Gastroesophageal sphincter (tissue), 4 donors: ENCODE measurements around the gene GARS1. TPM values are rescaled to one million over a fixed set of nuclear protein-coding genes. Genes with fewer than 3 reads are reported as not detected.

Experiments used
- ATAC-seq: fragments of 150-250 bp; one replicate; pipeline ENCODE4 v1.9.1; 2016; ENCODE audit warnings: mild to moderate bottlenecking, moderate library complexity
- H3K27ac ChIP-seq, 4 donors: fragments of 200-600 bp; sonication (generic) in 3 of 4; 1 replicate in 3 of 4; 2 replicates in 1 of 4; pipeline ENCODE4 v1.5.1; 2016 to 2019
- H3K27me3 ChIP-seq: fragments of 200-600 bp; sonication (generic); one replicate; pipeline ENCODE4 v1.5.1; 2019
- H3K36me3 ChIP-seq, 2 donors: fragments of 200-600 bp; sonication (generic); one replicate each; pipeline ENCODE4 v1.5.1; 2019; ENCODE audit warnings: control low read depth in 1 of 2
- H3K4me1 ChIP-seq, 3 donors: fragments of 200-600 bp; sonication (generic); 1 replicate in 2 of 3; 2 replicates in 1 of 3; pipeline ENCODE4 v1.5.1; 2016 to 2019; ENCODE audit warnings: control low read depth in 2 of 3
- H3K4me3 ChIP-seq, 2 donors: fragments of 200-600 bp; sonication (generic); one replicate each; pipeline ENCODE4 v1.5.1; 2019; ENCODE audit warnings: mild to moderate bottlenecking in 1 of 2, moderate library complexity in 1 of 2
- H3K9me3 ChIP-seq, 3 donors: fragments of 200-600 bp; sonication (generic); one replicate each; pipeline ENCODE4 v1.5.1; 2017 to 2019; ENCODE audit warnings: control low read depth in 2 of 3
- EP300 ChIP-seq: sonication (generic); formaldehyde crosslinking; IDR thresholded peaks from one replicate; pipeline ENCODE4 v1.6.1; 2017; ENCODE audit warnings: antibody characterized with exemption, mild to moderate bottlenecking
- POLR2A ChIP-seq, 2 donors: fragments of 450-650 bp; IDR thresholded peaks; one replicate each; pipeline ENCODE4 v1.6.1; 2017; ENCODE audit warnings: antibody characterized with exemption in 2 of 2, mild to moderate bottlenecking in 2 of 2, moderate library complexity in 1 of 2
- POLR2AphosphoS5 ChIP-seq: sonication (generic); formaldehyde crosslinking; IDR thresholded peaks from one replicate; pipeline ENCODE4 v1.6.1; 2017; ENCODE audit warnings: antibody characterized with exemption
- WGBS, 2 donors: methylation state at CpG; one replicate each; pipeline ENCODE4 v1.1.5; 2018; ENCODE audit warnings: low coverage in 1 of 2; 5-methylcytosine and 5-hydroxymethylcytosine counted together
- total RNA-seq, 4 donors: library from RNA; depleted of rRNA; stranded (reverse); fragments of >200 nt; gene quantifications; one replicate each; pipeline ENCODE4 v1.1.0, GENCODE V29; 2016
- TF ChIP-seq, protein P1 (sequence below), 4 experiments: fragments of 200-600 bp in 2 of 4; fragments of 450-650 bp in 2 of 4; sonication (generic) in 1 of 4; IDR thresholded peaks; one replicate each; pipeline ENCODE4 v1.5.1; 2017 to 2019; ENCODE audit warnings: antibody characterized with exemption in 4 of 4, mild to moderate bottlenecking in 2 of 4, moderate library complexity in 2 of 4

The GARS1 gene
- total RNA-seq, 4 donors from 2014 or later: 44.7 to 81.9 (median 49.7) TPM

DNA sequence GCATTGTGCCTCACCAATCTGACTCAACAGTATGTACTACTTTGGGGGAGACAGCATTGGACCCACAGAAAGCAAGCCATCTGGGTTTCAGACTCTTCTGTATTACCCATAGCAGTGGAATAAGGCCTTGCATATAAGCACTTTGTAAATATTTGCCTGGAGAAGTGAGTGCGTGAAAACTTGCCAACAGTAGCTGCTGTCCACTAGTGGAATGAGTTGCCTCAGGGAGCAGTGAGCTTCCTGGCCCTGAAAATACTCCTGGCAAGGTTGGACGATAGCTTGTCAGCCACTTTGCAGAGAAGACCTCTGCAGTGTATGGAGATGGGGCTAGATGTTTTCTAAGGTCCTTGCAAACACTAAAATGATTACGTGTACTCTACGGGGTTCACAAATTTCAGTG is 21.6 kb downstream of the GARS1 start:
- Histone ChIP-seq H3K9me3 (no peaks in the 10 kb centered on the region), H3K27ac (no peak overlapping the region), H3K27me3 (no peaks in the 10 kb centered on the region), H3K4me1 (no peaks in the 10 kb centered on the region), H3K36me3 (peaks cover 3 to 100% of the 10 kb centered on the region in 2 donors), H3K4me3 (no peak overlapping the region)
- TF ChIP-seq EP300 (no peak), POLR2AphosphoS5 (no peak), POLR2A (IDR thresholded peaks at IDR 0.05) (no peak)
- TF ChIP-seq, protein P1, sequence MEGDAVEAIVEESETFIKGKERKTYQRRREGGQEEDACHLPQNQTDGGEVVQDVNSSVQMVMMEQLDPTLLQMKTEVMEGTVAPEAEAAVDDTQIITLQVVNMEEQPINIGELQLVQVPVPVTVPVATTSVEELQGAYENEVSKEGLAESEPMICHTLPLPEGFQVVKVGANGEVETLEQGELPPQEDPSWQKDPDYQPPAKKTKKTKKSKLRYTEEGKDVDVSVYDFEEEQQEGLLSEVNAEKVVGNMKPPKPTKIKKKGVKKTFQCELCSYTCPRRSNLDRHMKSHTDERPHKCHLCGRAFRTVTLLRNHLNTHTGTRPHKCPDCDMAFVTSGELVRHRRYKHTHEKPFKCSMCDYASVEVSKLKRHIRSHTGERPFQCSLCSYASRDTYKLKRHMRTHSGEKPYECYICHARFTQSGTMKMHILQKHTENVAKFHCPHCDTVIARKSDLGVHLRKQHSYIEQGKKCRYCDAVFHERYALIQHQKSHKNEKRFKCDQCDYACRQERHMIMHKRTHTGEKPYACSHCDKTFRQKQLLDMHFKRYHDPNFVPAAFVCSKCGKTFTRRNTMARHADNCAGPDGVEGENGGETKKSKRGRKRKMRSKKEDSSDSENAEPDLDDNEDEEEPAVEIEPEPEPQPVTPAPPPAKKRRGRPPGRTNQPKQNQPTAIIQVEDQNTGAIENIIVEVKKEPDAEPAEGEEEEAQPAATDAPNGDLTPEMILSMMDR (IDR thresholded peaks at IDR 0.05): no peak
- WGBS, 2 donors: 43 to 73% methylated on average over 1 to 4 of the region's 4 CpGs
- no peak for ATAC-seq

DNA sequence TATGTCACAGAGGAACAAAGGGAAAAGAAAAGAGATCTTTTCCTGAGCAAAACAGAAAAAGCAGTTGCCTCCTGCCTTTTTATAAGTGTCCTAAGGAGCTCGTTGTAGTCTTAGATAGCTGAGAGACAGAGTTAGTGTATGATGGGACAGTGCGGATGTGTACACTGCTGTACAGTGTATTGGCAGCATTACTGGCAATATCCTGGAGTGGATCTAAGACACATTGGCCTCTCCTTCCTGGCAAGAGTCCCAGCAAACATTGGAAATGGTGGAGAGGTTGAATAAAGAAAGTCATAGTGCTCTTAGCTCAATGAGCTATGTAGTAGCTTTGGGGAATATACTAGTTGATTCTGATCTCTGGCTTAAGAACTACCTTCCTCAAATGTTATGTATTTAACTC is 22.7 kb downstream of the GARS1 start:
- Histone ChIP-seq H3K36me3 (peaks cover 6 to 100% of the 10 kb centered on the region in 2 donors), H3K9me3 (no peaks in the 10 kb centered on the region), H3K4me1 (no peaks in the 10 kb centered on the region), H3K27me3 (no peaks in the 10 kb centered on the region), H3K27ac (no peak overlapping the region), H3K4me3 (no peak overlapping the region)
- no peak for ATAC-seq
- 53 to 76% methylated on average over 2 of the region's 2 CpGs for WGBS, 2 donors
- TF ChIP-seq POLR2A (IDR thresholded peaks at IDR 0.05) (no peak), POLR2AphosphoS5 (no peak), EP300 (no peak)
- TF ChIP-seq, protein P1 (IDR thresholded peaks at IDR 0.05): no peak

DNA sequence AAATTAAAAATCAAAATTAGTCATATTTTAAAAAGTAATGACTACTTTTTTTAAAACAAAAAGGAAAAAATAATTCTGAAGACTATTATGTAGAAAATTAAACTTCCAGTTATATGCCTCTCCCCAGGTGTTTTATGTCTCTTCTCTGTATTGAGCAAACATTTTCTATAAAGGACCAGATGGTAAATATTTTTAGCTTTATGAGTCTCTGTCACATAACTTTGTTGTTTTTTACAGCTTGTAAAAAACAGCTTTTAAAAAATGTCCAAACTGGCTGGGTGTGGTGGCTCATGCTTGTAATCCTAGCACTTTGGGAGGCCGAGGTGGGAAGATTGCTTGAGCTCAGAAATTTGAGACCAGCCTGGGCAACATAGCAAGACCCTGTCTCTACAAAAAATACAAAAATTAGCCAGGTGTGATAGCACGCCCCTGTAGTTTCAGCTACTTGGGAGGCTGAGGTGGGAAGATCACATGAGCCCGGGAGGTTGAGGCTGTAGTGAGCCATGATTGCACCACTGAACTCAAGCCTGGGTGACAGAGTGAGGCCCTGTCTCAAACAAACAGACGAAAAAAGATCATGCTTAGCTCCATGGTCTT is 23.5 kb downstream of the GARS1 start:
- WGBS, 2 donors: 75 to 84% methylated on average over 4 of the region's 4 CpGs
- no peak for TF ChIP-seq POLR2AphosphoS5
- Histone ChIP-seq H3K27ac (no peak overlapping the region), H3K27me3 (no peaks in the 10 kb centered on the region), H3K9me3 (no peaks in the 10 kb centered on the region), H3K36me3 (peaks cover 4 to 98% of the 10 kb centered on the region in 2 donors), H3K4me1 (no peaks in the 10 kb centered on the region), H3K4me3 (no peak overlapping the region)
- no peak for ATAC-seq

DNA sequence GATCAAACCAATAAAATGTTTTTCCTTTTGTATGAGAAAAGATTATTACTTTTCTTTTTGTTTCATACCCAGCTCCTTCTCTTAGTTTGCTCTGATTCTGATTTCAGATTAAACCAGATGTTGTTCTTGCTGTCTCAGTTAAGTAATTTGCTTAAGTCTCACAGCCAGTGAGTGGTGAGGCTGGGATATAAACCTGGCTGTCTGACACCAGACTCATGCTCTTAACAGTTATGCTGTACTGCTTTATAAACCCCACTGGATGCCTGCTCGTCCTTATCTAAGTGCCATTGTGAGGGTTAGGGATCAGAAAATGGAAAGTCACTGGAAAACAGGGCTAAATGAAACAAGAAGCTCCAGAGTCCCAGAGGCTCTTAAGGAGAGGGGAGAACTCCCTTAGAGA is 24.3 kb downstream of the GARS1 start:
- no peak overlapping the region for H3K27ac ChIP-seq
- WGBS, 2 donors: 40 to 75% methylated on average over 1 of the region's 1 CpG
- H3K4me3 ChIP-seq: no peak overlapping the region
- ATAC-seq: no peak
- H3K27me3 ChIP-seq: no peaks in the 10 kb centered on the region
- no peaks in the 10 kb centered on the region for H3K4me1 ChIP-seq
- TF ChIP-seq, protein P1 (IDR thresholded peaks at IDR 0.05): no peak
- TF ChIP-seq POLR2A (IDR thresholded peaks at IDR 0.05): no peak
- H3K36me3 ChIP-seq: peaks cover 4 to 98% of the 10 kb centered on the region in 2 donors
- H3K9me3 ChIP-seq: no peaks in the 10 kb centered on the region

DNA sequence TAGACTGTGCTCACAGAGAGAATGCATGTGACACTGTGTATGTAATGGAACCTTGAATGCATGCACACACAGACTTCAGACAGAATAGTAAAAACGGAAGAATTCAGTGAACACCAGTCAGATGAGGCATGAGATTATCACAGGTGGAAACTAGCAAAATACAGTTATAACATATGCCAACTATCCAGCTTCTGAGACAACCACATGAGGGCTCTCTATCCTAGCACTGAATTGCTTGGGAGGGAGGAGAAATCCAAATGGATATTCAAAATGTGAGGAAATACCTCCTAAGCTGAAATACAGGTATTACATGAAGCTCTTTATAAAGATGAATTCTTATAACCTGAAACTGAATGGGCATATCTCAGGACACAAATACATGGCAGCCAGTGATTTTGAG is 30.6 kb downstream of the GARS1 start:
- TF ChIP-seq POLR2A (IDR thresholded peaks at IDR 0.05): no peak
- no peak for TF ChIP-seq POLR2AphosphoS5
- TF ChIP-seq, protein P1 (IDR thresholded peaks at IDR 0.05): no peak
- TF ChIP-seq EP300: no peak

More for the DNA sequence above, 30.6 kb downstream of the GARS1 start:
- no peak for ATAC-seq
- no peak overlapping the region for H3K4me3 ChIP-seq
- H3K4me1 ChIP-seq: no peaks in the 10 kb centered on the region
- no peaks in the 10 kb centered on the region for H3K27me3 ChIP-seq
- no peaks in the 10 kb centered on the region for H3K9me3 ChIP-seq
- H3K36me3 ChIP-seq: peaks cover 8 to 94% of the 10 kb centered on the region in 2 donors
- WGBS, 2 donors: 46 to 50% methylated on average over 1 of the region's 1 CpG
- H3K27ac ChIP-seq: no peak overlapping the region
